Keratinocyte (primary cell): ENCODE data around the gene OR51M1. TPM values are rescaled to one million over a fixed set of nuclear protein-coding genes. Genes with fewer than 3 reads are reported as not detected.

Source experiments
- DNase-seq: peaks from one replicate; pipeline ENCODE4 v3.0.0-alpha.2; 2011; ENCODE audit warnings: low read depth, missing footprints, low spot score
- FAIRE-seq: peaks from 2 replicates; lab custom pipeline; 2011; peaks lifted over from hg19 to GRCh38; lab: Jason Lieb, UNC
- H2AFZ ChIP-seq: 2 replicates; pipeline ENCODE4 v1.6.0; 2012; ENCODE audit warnings: low read length, control low read depth, inconsistent platforms; ENCODE audit not compliant: control insufficient read depth
- H3K27ac ChIP-seq: 2 replicates; pipeline ENCODE4 v1.5.1; 2011; ENCODE audit warnings: low read length; ENCODE audit not compliant: control insufficient read depth, insufficient read depth
- H3K27me3 ChIP-seq: 3 replicates; pipeline ENCODE4 v1.6.0; 2011; ENCODE audit warnings: low read length; ENCODE audit not compliant: control insufficient read depth, insufficient read depth; ENCODE audit errors: extremely low read depth
- H3K36me3 ChIP-seq, 2 experiments: 2 replicates in 1 of 2; 3 replicates in 1 of 2; pipeline ENCODE4 v1.5.1; 2011; ENCODE audit warnings: low read length in 2 of 2, mild to moderate bottlenecking in 1 of 2; ENCODE audit not compliant: control insufficient read depth in 2 of 2, insufficient read depth in 2 of 2; ENCODE audit errors: extremely low read depth in 1 of 2
- H3K4me1 ChIP-seq: 3 replicates; pipeline ENCODE4 v1.5.1; 2011; ENCODE audit warnings: low read length; ENCODE audit not compliant: control insufficient read depth, insufficient read depth; ENCODE audit errors: extremely low read depth
- H3K4me2 ChIP-seq: 3 replicates; pipeline ENCODE4 v1.6.0; 2011; ENCODE audit warnings: low read depth, low read length; ENCODE audit not compliant: control insufficient read depth, insufficient read depth; ENCODE audit errors: extremely low read depth
- H3K4me3 ChIP-seq, 3 experiments: fragments of 200-600 bp in 1 of 3; sonication (generic) in 1 of 3; 2 replicates in 2 of 3; 3 replicates in 1 of 3; pipeline ENCODE4 v1.5.1; 2011 to 2016; ENCODE audit warnings: low read length in 3 of 3, mild to moderate bottlenecking in 3 of 3, control low read depth in 2 of 3, inconsistent platforms in 1 of 3, low read depth in 1 of 3, mixed read lengths in 1 of 3, mixed run types in 1 of 3, moderate library complexity in 1 of 3; ENCODE audit not compliant: control insufficient read depth in 2 of 3, insufficient read depth in 2 of 3; ENCODE audit errors: extremely low read depth in 1 of 3
- H3K79me2 ChIP-seq: 2 replicates; pipeline ENCODE4 v1.6.0; 2012; ENCODE audit warnings: low read length; ENCODE audit not compliant: control insufficient read depth, insufficient read depth
- H3K9ac ChIP-seq: 3 replicates; pipeline ENCODE4 v1.6.0; 2011; ENCODE audit warnings: low read length; ENCODE audit not compliant: control insufficient read depth, insufficient read depth; ENCODE audit errors: extremely low read depth
- H3K9me1 ChIP-seq: 3 replicates; pipeline ENCODE4 v1.6.0; 2011; ENCODE audit warnings: low read length; ENCODE audit not compliant: control insufficient read depth, insufficient read depth; ENCODE audit errors: extremely low read depth
- H3K9me3 ChIP-seq: 2 replicates; pipeline ENCODE4 v1.5.1; 2012; ENCODE audit warnings: low read depth, low read length; ENCODE audit not compliant: control insufficient read depth
- H4K20me1 ChIP-seq: 3 replicates; pipeline ENCODE4 v1.6.0; 2011; ENCODE audit warnings: low read length; ENCODE audit not compliant: control insufficient read depth, insufficient read depth; ENCODE audit errors: extremely low read depth
- CTCF ChIP-seq, 3 experiments: IDR thresholded peaks in 1 of 3; conservative IDR thresholded peaks in 1 of 3; optimal IDR thresholded peaks in 1 of 3; 2 replicates in 2 of 3; 3 replicates in 1 of 3; pipeline versions ENCODE3 to v1.5.1; 2011; ENCODE audit warnings: low read length in 3 of 3, mild to moderate bottlenecking in 3 of 3, moderate library complexity in 2 of 3, control low read depth in 1 of 3, inconsistent platforms in 1 of 3; ENCODE audit not compliant: insufficient read depth in 2 of 3; ENCODE audit errors: extremely low read depth in 1 of 3
- EZH2 ChIP-seq: IDR thresholded peaks from one replicate; pipeline ENCODE4 v1.6.1; 2012; ENCODE audit warnings: inconsistent platforms, mild to moderate bottlenecking, low read length, moderate library complexity
- dilution Hi-C: fragments of 300-500 bp; cut with MboI; formaldehyde crosslinking; loops from one replicate; pipeline ENCODE4 v1.7.0; 2020; ENCODE audit warnings: low sequenced_read_pairs; ENCODE audit not compliant: extremely low pct_ligation_motif_present
- polyA plus RNA-seq, 5 experiments: library from polyadenylated mRNA; depleted of rRNA in 3 of 5; stranded (reverse) in 3 of 5; stranded (forward) in 1 of 5; unstranded in 1 of 5; fragments of >200 nt; gene quantifications; 1 replicate in 1 of 5; 2 replicates in 3 of 5; 3 replicates in 1 of 5; pipeline versions ENCODE4 v1.2.1 to v1.2.3, GENCODE V29; 2011 to 2012; ENCODE audit warnings: missing spikeins in 2 of 5, low read depth in 1 of 5, low replicate concordance in 1 of 5

The OR51M1 gene
- polyA plus RNA-seq, 1 donor (not counting 4 experiments of a cell fraction or from before 2014, with no cell fraction given): not detected

- Histone ChIP-seq H3K9me3 (peaks cover 2% of the 10 kb centered on the region), H2AFZ (no peak overlapping the region)
- no peak for TF ChIP-seq EZH2
Measured at GRCh38 chr11:5398936-5399335, 15.3 kb downstream of the OR51M1 start.

GRCh38 chr11:5405173-5405572 is 21.6 kb downstream of the OR51M1 start:
- H3K9me3 ChIP-seq: peaks cover 2% of the 10 kb centered on the region
- no peaks in the 10 kb centered on the region for H3K4me1 ChIP-seq
- dilution Hi-C loops: no loop called here
- no peak overlapping the region for H3K27ac ChIP-seq
- no peak for FAIRE-seq
- no peaks in the 10 kb centered on the region for H3K79me2 ChIP-seq
- no peak overlapping the region for H3K4me3 ChIP-seq
- no peaks in the 10 kb centered on the region for H3K27me3 ChIP-seq
- H3K36me3 ChIP-seq: no peaks in the 10 kb centered on the region
- DNase-seq: no peak
- H2AFZ ChIP-seq: no peak overlapping the region
- no peak overlapping the region for H3K9ac ChIP-seq
- H3K9me1 ChIP-seq: no peaks in the 10 kb centered on the region
- no peaks in the 10 kb centered on the region for H4K20me1 ChIP-seq
- no peak for TF ChIP-seq EZH2
- TF ChIP-seq CTCF (optimal IDR thresholded peaks at IDR 0.05 in 1 of 3, IDR thresholded peaks at IDR 0.05 in 1 of 3, conservative IDR thresholded peaks at IDR 0.05 in 1 of 3; ENCODE audit: extremely low read depth in 1 of 3, insufficient read depth in 2 of 3, low read length in 3 of 3): no peak
- no peak overlapping the region for H3K4me2 ChIP-seq

More at GRCh38 chr11:5398936-5399335, 15.3 kb downstream of the OR51M1 start:
- Histone ChIP-seq H3K27me3 (no peaks in the 10 kb centered on the region), H3K9me1 (no peaks in the 10 kb centered on the region), H3K4me3 (no peak overlapping the region), H3K4me1 (no peaks in the 10 kb centered on the region), H4K20me1 (no peaks in the 10 kb centered on the region), H3K36me3 (no peaks in the 10 kb centered on the region), H3K4me2 (no peak overlapping the region), H3K9ac (no peak overlapping the region), H3K79me2 (no peaks in the 10 kb centered on the region), H3K27ac (no peak overlapping the region)
- no peak for DNase-seq
- dilution Hi-C loops: no loop called here
- FAIRE-seq: no peak

- no peak overlapping the region for H2AFZ ChIP-seq
- no peak overlapping the region for H3K4me2 ChIP-seq
- H3K4me3 ChIP-seq: no peak overlapping the region
- H3K9me1 ChIP-seq: no peaks in the 10 kb centered on the region
- no peak for DNase-seq
- no peak for FAIRE-seq
- H3K4me1 ChIP-seq: no peaks in the 10 kb centered on the region
- H3K9ac ChIP-seq: no peak overlapping the region
- dilution Hi-C loops: no loop called here
- no peaks in the 10 kb centered on the region for H3K36me3 ChIP-seq
- H4K20me1 ChIP-seq: no peaks in the 10 kb centered on the region
- H3K27me3 ChIP-seq: no peaks in the 10 kb centered on the region
- no peak overlapping the region for H3K27ac ChIP-seq
- no peaks in the 10 kb centered on the region for H3K79me2 ChIP-seq
- TF ChIP-seq EZH2 (no peak), CTCF (optimal IDR thresholded peaks at IDR 0.05 in 1 of 3, IDR thresholded peaks at IDR 0.05 in 1 of 3, conservative IDR thresholded peaks at IDR 0.05 in 1 of 3; ENCODE audit: extremely low read depth in 1 of 3, insufficient read depth in 2 of 3, low read length in 3 of 3) (no peak)
- H3K9me3 ChIP-seq: peaks cover 2% of the 10 kb centered on the region
Measured at GRCh38 chr11:5420993-5421392, 37.4 kb downstream of the OR51M1 start.
